ENCODE data around the gene TUBA3D.
"Not testable (repeated sequence)": the region's sequence is repeated elsewhere in the genome, so short reads cannot be mapped to it uniquely, and the experiment has no call there.

DNA sequence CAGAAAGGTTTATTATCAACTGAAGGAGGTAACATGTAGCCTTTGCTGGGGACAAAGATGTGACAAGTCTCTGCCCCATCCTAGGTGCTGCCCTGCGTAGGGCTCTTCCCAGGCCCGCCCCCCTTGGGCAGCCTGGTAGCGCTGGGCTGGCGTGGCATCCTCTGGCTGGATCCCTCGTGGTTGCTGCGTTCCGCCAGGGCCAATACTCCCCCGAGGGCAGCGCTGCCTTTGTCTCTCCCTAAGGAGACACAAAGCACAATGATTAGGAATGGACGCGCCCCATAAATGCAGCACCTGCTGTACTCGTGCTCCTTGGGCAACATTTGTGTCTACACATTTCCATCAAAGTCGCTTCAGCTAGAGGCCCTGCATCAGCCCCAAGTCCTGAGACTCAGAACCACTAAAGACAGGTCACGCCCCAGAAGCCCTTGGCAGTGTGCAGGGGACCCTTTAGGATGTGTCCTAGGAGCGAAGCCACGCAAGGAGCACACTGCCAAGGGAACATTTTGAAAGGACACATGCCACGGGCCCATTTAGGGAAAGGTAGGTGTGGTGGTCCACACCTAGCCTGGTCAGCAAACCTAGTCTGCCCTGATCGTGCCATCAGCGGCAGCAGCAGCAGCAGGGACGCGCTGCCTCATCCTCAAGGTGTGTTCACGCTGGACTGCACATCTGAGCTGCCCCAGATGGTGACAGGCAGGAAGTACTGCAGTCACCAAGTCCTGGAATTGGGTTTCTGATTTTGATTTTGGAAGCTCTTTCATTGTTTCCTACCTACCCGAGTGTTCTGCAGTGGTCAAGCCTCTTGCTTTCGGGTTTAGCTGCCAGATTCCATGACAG lies 8.3 kb downstream of the TUBA3D start:
- TF ChIP-seq CTCF, POLR2A (IDR thresholded peaks at IDR 0.05): not testable (repeated sequence)
